Gastrocnemius medialis (tissue), 4 donors: ENCODE data around the gene CTTNBP2.

ENCODE experiments used
- POLR2A ChIP-seq, 2 donors: fragments of 450-650 bp; IDR thresholded peaks; one replicate each; pipeline ENCODE4 v1.6.1; 2017; ENCODE audit warnings: antibody characterized with exemption in 2 of 2, mild to moderate bottlenecking in 2 of 2, moderate library complexity in 2 of 2
- TF ChIP-seq, protein P1 (sequence below), 5 experiments: fragments of 450-650 bp in 3 of 5; fragments of 200-600 bp in 2 of 5; sonication (generic) in 2 of 5; IDR thresholded peaks in 4 of 5; conservative IDR thresholded peaks in 1 of 5; 1 replicate in 4 of 5; 2 replicates in 1 of 5; pipeline ENCODE4 v1.5.1; 2016 to 2019; ENCODE audit warnings: antibody characterized with exemption in 5 of 5, mild to moderate bottlenecking in 3 of 5, moderate library complexity in 3 of 5

DNA sequence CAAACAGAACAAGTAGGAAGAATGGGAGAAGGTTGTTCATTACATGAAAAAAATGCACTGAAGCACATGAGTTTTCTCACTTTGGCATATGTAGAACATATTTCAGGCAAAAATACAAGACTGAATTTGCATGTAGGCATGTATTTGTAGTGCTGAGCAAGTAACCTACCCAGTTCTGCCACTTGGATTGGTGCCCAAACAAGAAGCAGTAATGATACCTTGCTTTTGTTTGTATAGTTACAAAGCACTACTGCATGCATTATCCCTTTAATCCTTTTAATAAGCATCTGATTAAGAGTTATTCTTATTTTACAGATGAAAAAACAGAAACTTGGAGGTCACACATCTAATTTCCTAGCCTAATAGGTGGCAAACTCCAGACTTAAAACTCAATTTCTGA is 23.1 kb upstream of the CTTNBP2 start:
- TF ChIP-seq, protein P1, sequence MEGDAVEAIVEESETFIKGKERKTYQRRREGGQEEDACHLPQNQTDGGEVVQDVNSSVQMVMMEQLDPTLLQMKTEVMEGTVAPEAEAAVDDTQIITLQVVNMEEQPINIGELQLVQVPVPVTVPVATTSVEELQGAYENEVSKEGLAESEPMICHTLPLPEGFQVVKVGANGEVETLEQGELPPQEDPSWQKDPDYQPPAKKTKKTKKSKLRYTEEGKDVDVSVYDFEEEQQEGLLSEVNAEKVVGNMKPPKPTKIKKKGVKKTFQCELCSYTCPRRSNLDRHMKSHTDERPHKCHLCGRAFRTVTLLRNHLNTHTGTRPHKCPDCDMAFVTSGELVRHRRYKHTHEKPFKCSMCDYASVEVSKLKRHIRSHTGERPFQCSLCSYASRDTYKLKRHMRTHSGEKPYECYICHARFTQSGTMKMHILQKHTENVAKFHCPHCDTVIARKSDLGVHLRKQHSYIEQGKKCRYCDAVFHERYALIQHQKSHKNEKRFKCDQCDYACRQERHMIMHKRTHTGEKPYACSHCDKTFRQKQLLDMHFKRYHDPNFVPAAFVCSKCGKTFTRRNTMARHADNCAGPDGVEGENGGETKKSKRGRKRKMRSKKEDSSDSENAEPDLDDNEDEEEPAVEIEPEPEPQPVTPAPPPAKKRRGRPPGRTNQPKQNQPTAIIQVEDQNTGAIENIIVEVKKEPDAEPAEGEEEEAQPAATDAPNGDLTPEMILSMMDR (IDR thresholded peaks at IDR 0.05 in 4 of 5, conservative IDR thresholded peaks at IDR 0.05 in 1 of 5) = no peak
- no peak for TF ChIP-seq POLR2A (IDR thresholded peaks at IDR 0.05)
